Liver (tissue), 9 donors: Measurements from ENCODE around the gene CXCR3. TPM values are rescaled to one million over a fixed set of nuclear protein-coding genes. Genes with fewer than 3 reads are reported as not detected.
"Not testable (repeated sequence)": the region's sequence is repeated elsewhere in the genome, so short reads cannot be mapped to it uniquely, and the experiment has no call there.

Experiments used
- DNase-seq: peaks from one replicate; pipeline ENCODE4 v3.0.0-alpha.2; 2017; ENCODE audit warnings: low spot score
- H3K27ac ChIP-seq, 2 donors: one replicate each; pipeline ENCODE4 v1.7.0; 2013; ENCODE audit warnings: inconsistent platforms in 2 of 2, low read length in 2 of 2, control low read depth in 1 of 2, low read depth in 1 of 2, mild to moderate bottlenecking in 1 of 2
- H3K27me3 ChIP-seq, 4 donors: one replicate each; pipeline versions ENCODE4 v1.6.1 to v1.7.0; 2013; ENCODE audit warnings: low read length in 3 of 4, inconsistent platforms in 1 of 4, mild to moderate bottlenecking in 1 of 4, moderate library complexity in 1 of 4; ENCODE audit not compliant: control insufficient read depth in 4 of 4, insufficient read depth in 4 of 4
- H3K36me3 ChIP-seq, 4 donors: one replicate each; pipeline versions ENCODE4 v1.6.1 to v1.7.0; 2013; ENCODE audit warnings: low read length in 3 of 4, mild to moderate bottlenecking in 3 of 4, low read depth in 1 of 4, moderate library complexity in 1 of 4; ENCODE audit not compliant: control insufficient read depth in 4 of 4, insufficient read depth in 3 of 4
- H3K4me1 ChIP-seq, 4 donors: one replicate each; pipeline versions ENCODE4 v1.6.1 to v1.7.0; 2013; ENCODE audit warnings: low read length in 3 of 4, mild to moderate bottlenecking in 3 of 4, moderate library complexity in 1 of 4; ENCODE audit not compliant: control insufficient read depth in 4 of 4, insufficient read depth in 4 of 4
- H3K4me3 ChIP-seq, 3 donors: one replicate each; pipeline versions ENCODE4 v1.6.1 to v1.7.0; 2013; ENCODE audit warnings: low read length in 3 of 3, control low read depth in 1 of 3, low read depth in 1 of 3, mild to moderate bottlenecking in 1 of 3
- H3K9ac ChIP-seq, 2 donors: one replicate each; pipeline ENCODE4 v1.7.0; 2013; ENCODE audit warnings: low read length in 2 of 2, mild to moderate bottlenecking in 2 of 2, moderate library complexity in 2 of 2, control low read depth in 1 of 2, low read depth in 1 of 2
- H3K9me3 ChIP-seq, 4 donors: one replicate each; pipeline versions ENCODE4 v1.6.1 to v1.7.0; 2013; ENCODE audit warnings: low read length in 3 of 4; ENCODE audit not compliant: control insufficient read depth in 4 of 4
- ATF3 ChIP-seq: IDR thresholded peaks from 2 replicates; pipeline ENCODE4 v1.6.1; 2016; ENCODE audit warnings: antibody characterized with exemption
- CTCF ChIP-seq: fragments of 150-350 bp; IDR thresholded peaks from 2 replicates; pipeline ENCODE4 v1.5.1; 2017; ENCODE audit warnings: improper control_type of control experiment, low read depth, low read length; ENCODE audit not compliant: missing input control
- EGR1 ChIP-seq, 2 donors: IDR thresholded peaks; 2 replicates each; pipeline ENCODE4 v1.6.1; 2016 to 2018; ENCODE audit warnings: antibody characterized with exemption in 2 of 2, low read depth in 2 of 2
- FOXA1 ChIP-seq: IDR thresholded peaks from 2 replicates; pipeline ENCODE4 v1.6.1; 2016; ENCODE audit warnings: antibody characterized with exemption
- FOXA2 ChIP-seq: IDR thresholded peaks from 2 replicates; pipeline ENCODE4 v1.6.1; 2016; ENCODE audit warnings: antibody characterized with exemption
- GABPA ChIP-seq, 2 donors: IDR thresholded peaks in 1 of 2; conservative IDR thresholded peaks in 1 of 2; 2 replicates each; pipeline ENCODE4 v1.6.1; 2016; ENCODE audit warnings: antibody characterized with exemption in 2 of 2, mild to moderate bottlenecking in 1 of 2, moderate library complexity in 1 of 2
- HNF4A ChIP-seq, 2 donors: conservative IDR thresholded peaks; 2 replicates each; pipeline ENCODE4 v1.6.1; 2016; ENCODE audit warnings: antibody characterized with exemption in 2 of 2, mild to moderate bottlenecking in 2 of 2
- MAX ChIP-seq: IDR thresholded peaks from 2 replicates; pipeline ENCODE4 v1.6.1; 2016; ENCODE audit warnings: antibody characterized with exemption
- NR2F2 ChIP-seq: IDR thresholded peaks from 2 replicates; pipeline ENCODE4 v1.6.1; 2016; ENCODE audit warnings: antibody characterized with exemption
- REST ChIP-seq: IDR thresholded peaks from 2 replicates; pipeline ENCODE4 v1.6.1; 2016; ENCODE audit warnings: antibody characterized with exemption, mild to moderate bottlenecking
- TAF1 ChIP-seq: conservative IDR thresholded peaks from 2 replicates; pipeline ENCODE4 v1.6.1; 2016; ENCODE audit warnings: antibody characterized with exemption, mild to moderate bottlenecking
- ZBTB33 ChIP-seq: IDR thresholded peaks from 2 replicates; pipeline ENCODE4 v1.6.1; 2016; ENCODE audit warnings: antibody characterized with exemption
- WGBS: extraction: QIAGEN DNeasy Blood & Tissue Kit; methylation state at CpG from one replicate; pipeline ENCODE4 v1.1.7; 2013; 5-methylcytosine and 5-hydroxymethylcytosine counted together
- polyA plus RNA-seq, 2 donors: library from polyadenylated mRNA; stranded (reverse) in 1 of 2; unstranded in 1 of 2; fragments of 200-250 nt in 1 of 2; fragments of >200 nt in 1 of 2; fragmentation: Nextera tagmentation in 1 of 2; extraction: Ambion mirVana in 1 of 2; gene quantifications; one replicate each; pipeline versions ENCODE4 v1.2.1 to v1.2.3, GENCODE V29; 2013 to 2015
- total RNA-seq, 2 donors: library from RNA; depleted of rRNA; stranded (reverse); fragments of >200 nt; gene quantifications; one replicate each; pipeline ENCODE4 v1.2.3, GENCODE V29; 2014
- donor health status: healthy.
- donor health status: healthy.
- donor health status: healthy.
- donor health status: healthy.
- donor health status: healthy.

Gene CXCR3
- total and polyA plus RNA-seq, 4 donors = 0.25 to 0.27 (median 0.25) TPM; not detected in 1

GRCh38 chrX:71577682-71578081 is 40.6 kb downstream of the CXCR3 start:
- 89% methylated on average over 24 of the region's 24 CpGs for WGBS
- no peak for DNase-seq
- peaks cover 0 to 17% (median 13%) of the 10 kb centered on the region in 4 donors for H3K36me3 ChIP-seq

GRCh38 chrX:71573590-71573989 is 44.7 kb downstream of the CXCR3 start:
- H3K27me3 ChIP-seq = no peaks in the 10 kb centered on the region
- peaks cover 3 to 30% (median 22%) of the 10 kb centered on the region in 4 donors for H3K36me3 ChIP-seq
- TF ChIP-seq TAF1 (no peak), HNF4A (conservative IDR thresholded peaks at IDR 0.05) (no peak), FOXA1 (no peak), NR2F2 (no peak), GABPA (IDR thresholded peaks at IDR 0.05 in 1 of 2, conservative IDR thresholded peaks at IDR 0.05 in 1 of 2) (no peak), REST (no peak), ATF3 (no peak), MAX (no peak), CTCF (no peak)
- H3K4me3 ChIP-seq = no peak overlapping the region
- no peaks in the 10 kb centered on the region for H3K9me3 ChIP-seq
- H3K9ac ChIP-seq = no peak overlapping the region
- H3K4me1 ChIP-seq = no peaks in the 10 kb centered on the region
- no peak for DNase-seq
- H3K27ac ChIP-seq = no peak overlapping the region
- WGBS = 92% methylated on average over 2 of the region's 2 CpGs

More at GRCh38 chrX:71577682-71578081, 40.6 kb downstream of the CXCR3 start:
- Histone ChIP-seq H3K27ac (no peak overlapping the region), H3K4me1 (no peaks in the 10 kb centered on the region), H3K4me3 (no peak overlapping the region), H3K9ac (no peak overlapping the region), H3K27me3 (no peaks in the 10 kb centered on the region), H3K9me3 (no peaks in the 10 kb centered on the region)
- no peak for TF ChIP-seq FOXA2
- TF ChIP-seq TAF1 = no peak
- no peak for TF ChIP-seq ATF3
- TF ChIP-seq EGR1 (IDR thresholded peaks at IDR 0.05; ENCODE audit: low read depth in 2 of 2) = no peak
- no peak for TF ChIP-seq ZBTB33
- no peak for TF ChIP-seq NR2F2

- not testable (repeated sequence) for H3K27me3 ChIP-seq, H3K27ac ChIP-seq, H3K4me1 ChIP-seq, H3K9me3 ChIP-seq, H3K4me3 ChIP-seq, H3K9ac ChIP-seq, DNase-seq
- H3K36me3 ChIP-seq = peaks cover 4 to 43% (median 34%) of the 10 kb centered on the region in 4 donors
- 96% methylated on average over 8 of the region's 8 CpGs for WGBS
Observed at GRCh38 chrX:71571390-71571789, 46.9 kb downstream of the CXCR3 start.
